Lower leg skin (tissue), 4 donors: ENCODE data around the gene RET. TPM values are rescaled to one million over a fixed set of nuclear protein-coding genes. Genes with fewer than 3 reads are reported as not detected.

Source experiments
- DNase-seq, 2 donors: peaks; one replicate each; pipeline ENCODE4 v3.0.0-alpha.2; 2019; ENCODE audit warnings: low spot score in 2 of 2
- H3K4me3 ChIP-seq: fragments of 200-600 bp; sonication (generic); 2 replicates; pipeline ENCODE4 v1.5.1; 2017; ENCODE audit warnings: mild to moderate bottlenecking, low read depth; ENCODE audit not compliant: poor library complexity, severe bottlenecking
- POLR2A ChIP-seq, 2 donors: fragments of 450-650 bp; IDR thresholded peaks; one replicate each; pipeline ENCODE4 v1.6.1; 2016 to 2017; ENCODE audit warnings: antibody characterized with exemption in 2 of 2, mild to moderate bottlenecking in 1 of 2, moderate library complexity in 1 of 2
- WGBS, 2 donors: methylation state at CpG; one replicate each; pipeline ENCODE4 v1.1.5; 2018; 5-methylcytosine and 5-hydroxymethylcytosine counted together
- intact Hi-C: fragments of 100-400 bp; cut with DNase I; formaldehyde crosslinking; loops from one replicate; pipeline ENCODE4 v1.15.0; 2023; ENCODE audit warnings: low total_unique reads
- total RNA-seq, 4 donors: library from RNA; depleted of rRNA; stranded (reverse); fragments of >200 nt; gene quantifications; one replicate each; pipeline ENCODE4 v1.1.0, GENCODE V29; 2016
- TF ChIP-seq, protein P1 (sequence below), 3 donors: fragments of 450-650 bp; IDR thresholded peaks; one replicate each; pipeline ENCODE4 v1.5.1; 2016; ENCODE audit warnings: antibody characterized with exemption in 3 of 3, mild to moderate bottlenecking in 3 of 3, moderate library complexity in 2 of 3

RET gene
- total RNA-seq, 4 donors from 2014 or later, result 0.04 to 1.3 (median 0.87) TPM

DNA sequence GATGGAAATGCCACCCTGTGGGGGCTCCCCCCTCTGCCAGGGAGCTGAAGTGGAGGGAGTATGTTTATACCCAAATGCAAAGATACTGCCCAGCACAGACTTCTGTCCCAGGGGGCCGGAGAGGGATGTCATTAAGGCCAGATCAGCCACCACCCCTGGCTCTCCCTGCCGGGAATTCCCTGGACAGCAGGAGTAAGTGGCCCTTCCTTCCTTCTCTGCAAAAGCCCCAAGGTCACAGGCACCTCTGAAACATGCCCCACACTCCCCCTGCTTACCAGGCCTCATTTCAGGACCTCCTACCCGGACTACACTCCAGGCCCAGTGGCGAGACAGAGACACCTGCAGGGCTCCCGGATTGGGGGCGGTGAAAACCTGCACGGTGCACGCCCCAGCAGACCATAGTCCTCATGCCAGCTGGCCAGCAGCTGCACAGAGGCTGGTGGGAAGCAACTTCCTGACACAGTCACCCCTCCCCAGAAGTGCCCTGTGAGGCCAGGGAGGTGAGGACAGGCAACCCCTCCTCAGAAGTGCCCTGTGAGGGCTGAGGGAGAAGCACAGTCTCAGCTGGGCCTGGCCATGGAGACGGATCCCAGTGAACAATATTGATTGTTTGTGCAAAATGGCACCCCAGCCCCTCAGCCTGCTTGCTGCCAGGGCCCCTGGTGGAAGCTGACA, 33.0 kb upstream of the RET start:
- 74 to 78% methylated on average over 7 to 9 of the region's 9 CpGs for WGBS, 2 donors
- peak in 1 of 2 donors; percentile 82 for DNase-seq
- intact Hi-C loops, result loop anchor here (10.0 kb wide), 1 partner anchor 181 kb away; no protein-coding TSS in a partner anchor
- TF ChIP-seq POLR2A (IDR thresholded peaks at IDR 0.05), result no peak
- TF ChIP-seq, protein P1, sequence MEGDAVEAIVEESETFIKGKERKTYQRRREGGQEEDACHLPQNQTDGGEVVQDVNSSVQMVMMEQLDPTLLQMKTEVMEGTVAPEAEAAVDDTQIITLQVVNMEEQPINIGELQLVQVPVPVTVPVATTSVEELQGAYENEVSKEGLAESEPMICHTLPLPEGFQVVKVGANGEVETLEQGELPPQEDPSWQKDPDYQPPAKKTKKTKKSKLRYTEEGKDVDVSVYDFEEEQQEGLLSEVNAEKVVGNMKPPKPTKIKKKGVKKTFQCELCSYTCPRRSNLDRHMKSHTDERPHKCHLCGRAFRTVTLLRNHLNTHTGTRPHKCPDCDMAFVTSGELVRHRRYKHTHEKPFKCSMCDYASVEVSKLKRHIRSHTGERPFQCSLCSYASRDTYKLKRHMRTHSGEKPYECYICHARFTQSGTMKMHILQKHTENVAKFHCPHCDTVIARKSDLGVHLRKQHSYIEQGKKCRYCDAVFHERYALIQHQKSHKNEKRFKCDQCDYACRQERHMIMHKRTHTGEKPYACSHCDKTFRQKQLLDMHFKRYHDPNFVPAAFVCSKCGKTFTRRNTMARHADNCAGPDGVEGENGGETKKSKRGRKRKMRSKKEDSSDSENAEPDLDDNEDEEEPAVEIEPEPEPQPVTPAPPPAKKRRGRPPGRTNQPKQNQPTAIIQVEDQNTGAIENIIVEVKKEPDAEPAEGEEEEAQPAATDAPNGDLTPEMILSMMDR (IDR thresholded peaks at IDR 0.05), result no peak
- H3K4me3 ChIP-seq, result no peak overlapping the region

DNA sequence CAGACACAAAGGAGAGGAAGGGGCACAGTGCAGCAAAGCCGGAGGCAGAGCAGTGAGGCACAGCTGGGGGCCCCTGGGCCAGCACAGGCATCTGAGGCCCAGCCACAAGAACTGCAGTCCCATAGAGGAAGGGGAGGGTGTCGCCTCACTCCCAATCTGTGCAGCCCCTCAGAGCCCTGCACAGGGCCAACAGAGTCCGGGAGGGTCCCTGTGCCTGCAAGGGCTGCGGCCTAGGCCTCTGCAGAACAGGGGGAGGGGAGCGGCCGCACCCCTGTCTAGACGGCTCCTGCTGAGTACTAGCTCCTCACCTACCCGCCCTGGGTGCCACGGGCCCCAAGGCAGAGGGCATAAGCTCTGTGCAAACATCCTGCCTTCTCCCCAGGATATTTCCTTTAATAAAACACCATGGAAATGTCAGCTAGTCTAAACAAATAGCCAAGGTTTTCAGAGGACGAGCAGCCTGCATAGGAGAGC, 32.4 kb upstream of the RET start:
- intact Hi-C loops, result loop anchor here (10.0 kb wide), 1 partner anchor 180 kb away; no protein-coding TSS in a partner anchor
- H3K4me3 ChIP-seq, result no peak overlapping the region
- whole genome bisulfite sequencing, 2 donors, result 90 to 94% methylated on average over 7 to 8 of the region's 10 CpGs
- TF ChIP-seq POLR2A (IDR thresholded peaks at IDR 0.05), result no peak
- TF ChIP-seq, protein P1 (IDR thresholded peaks at IDR 0.05), result no peak
- peak in 1 of 2 donors; percentile 66 for DNase-seq

DNA sequence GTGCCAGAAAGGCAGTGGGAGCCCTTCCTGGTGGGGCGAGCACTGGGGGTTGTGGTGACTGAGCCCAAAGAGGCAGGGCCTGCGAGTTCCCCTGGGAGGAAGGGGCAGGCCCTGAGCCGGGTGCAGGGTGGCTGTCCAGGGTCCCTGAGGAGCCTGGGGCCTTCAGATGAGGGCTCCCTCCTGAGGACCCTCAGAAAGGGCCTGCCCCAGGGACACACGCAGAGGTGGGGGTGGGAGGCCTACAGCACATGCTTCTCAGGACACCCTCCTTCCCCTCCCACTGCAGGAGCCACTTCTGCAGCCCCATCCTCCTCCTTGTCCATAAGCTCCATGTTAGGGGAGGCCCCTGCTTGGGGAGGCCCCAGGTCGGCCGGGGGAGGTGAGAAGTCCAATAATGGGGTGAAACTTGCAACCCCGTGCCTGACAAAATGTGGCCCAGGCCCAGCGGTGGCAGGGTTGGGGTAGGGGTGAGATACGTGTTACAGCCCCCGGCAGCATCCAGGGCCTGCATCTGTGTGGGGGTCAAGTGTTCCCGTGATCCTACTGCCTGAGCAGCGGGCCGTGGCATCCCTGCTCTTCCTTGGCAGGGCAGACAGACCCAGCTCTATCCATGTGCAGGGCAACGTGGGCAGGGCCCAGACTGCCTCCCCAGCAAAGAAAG, 31.8 kb upstream of the RET start:
- intact Hi-C loops, result loop anchor here (10.0 kb wide), 1 partner anchor 180 kb away; no protein-coding TSS in a partner anchor
- H3K4me3 ChIP-seq, result no peak overlapping the region
- TF ChIP-seq, protein P1 (IDR thresholded peaks at IDR 0.05), result no peak
- no peak for TF ChIP-seq POLR2A (IDR thresholded peaks at IDR 0.05)
- peak in 1 of 2 donors; percentile 64 for DNase-seq
- 82 to 86% methylated on average over 14 of the region's 14 CpGs for WGBS, 2 donors

DNA sequence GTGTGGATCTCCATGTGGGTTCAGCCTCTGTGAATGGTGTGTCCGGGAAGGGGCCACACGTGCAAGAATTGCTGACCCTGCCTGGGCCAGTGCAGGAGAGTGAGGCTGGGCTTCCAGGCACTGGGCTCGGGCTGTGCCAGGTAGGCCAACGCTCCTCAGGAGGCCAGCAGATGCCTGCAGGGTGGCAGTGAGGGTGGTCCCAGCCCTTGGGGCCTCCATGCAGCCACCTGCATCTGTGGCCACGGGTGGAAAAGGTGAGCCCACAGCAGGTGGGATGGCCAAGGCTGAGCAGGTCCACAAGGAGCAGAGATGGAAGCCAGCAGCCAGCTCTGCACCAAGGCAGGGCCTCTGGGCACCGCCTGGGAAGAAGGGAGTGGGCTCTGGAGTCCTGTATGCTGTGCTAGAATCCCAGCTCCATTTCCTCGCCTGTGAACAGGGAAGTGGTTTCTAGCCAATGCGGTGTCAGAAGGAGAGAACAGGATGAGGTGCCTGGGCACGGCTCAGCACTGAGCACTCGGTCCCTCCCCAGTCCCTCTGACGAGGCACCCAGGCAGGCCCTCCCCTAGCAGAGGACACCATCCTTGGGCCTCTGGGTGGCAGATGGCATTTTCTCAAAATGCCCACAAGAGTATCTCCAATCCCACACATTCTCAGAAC, 31.1 kb upstream of the RET start:
- no peak overlapping the region for H3K4me3 ChIP-seq
- intact Hi-C loops, result loop anchor here (10.0 kb wide), 1 partner anchor 179 kb away; no protein-coding TSS in a partner anchor
- 81 to 83% methylated on average over 11 of the region's 11 CpGs for WGBS, 2 donors
- TF ChIP-seq, protein P1 (IDR thresholded peaks at IDR 0.05), result no peak
- no peak for TF ChIP-seq POLR2A (IDR thresholded peaks at IDR 0.05)
- DNase-seq, result peak in 1 of 2 donors; percentile 84

DNA sequence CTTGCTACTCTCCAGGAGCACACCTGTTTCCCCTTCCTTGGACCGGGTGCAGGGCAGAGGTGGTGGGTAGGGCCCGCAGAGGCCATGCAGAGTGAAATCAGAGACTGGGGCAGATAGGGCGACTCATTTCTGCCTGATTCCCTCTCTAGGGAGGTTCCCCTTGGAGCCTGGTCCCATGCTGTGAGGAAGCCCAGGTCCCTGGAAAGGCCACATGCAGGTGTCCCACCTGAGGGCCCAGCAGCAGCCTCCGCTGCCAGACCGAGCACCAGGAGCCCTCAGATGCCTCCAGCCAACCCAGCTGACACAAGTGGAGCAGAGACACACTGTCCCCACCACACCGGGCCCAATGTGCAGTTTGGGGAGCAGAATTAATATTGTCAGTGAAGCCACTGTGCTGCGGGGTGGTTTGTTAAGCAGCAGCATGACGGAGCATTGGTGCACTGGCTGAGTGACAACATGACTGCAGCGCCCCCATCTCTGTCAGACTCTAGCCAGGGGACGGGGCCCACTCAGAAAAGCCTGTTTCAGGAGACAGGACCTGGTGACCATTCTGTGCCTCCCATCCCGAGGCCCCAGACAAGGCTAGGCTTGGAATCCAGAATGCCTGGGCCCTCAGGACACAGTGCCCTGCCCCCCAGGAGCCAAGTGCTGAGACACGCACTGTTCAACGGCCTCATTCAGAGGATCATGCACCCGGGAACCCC, 30.4 kb upstream of the RET start:
- 87 to 88% methylated on average over 12 to 13 of the region's 14 CpGs for WGBS, 2 donors
- no peak overlapping the region for H3K4me3 ChIP-seq
- DNase-seq, result peak in 1 of 2 donors; percentile 82
- intact Hi-C loops, result loop anchor here (10.0 kb wide), 1 partner anchor 178 kb away; no protein-coding TSS in a partner anchor
- TF ChIP-seq, protein P1 (IDR thresholded peaks at IDR 0.05), result no peak
- TF ChIP-seq POLR2A (IDR thresholded peaks at IDR 0.05), result no peak
